NT2/D1 (cell line): ENCODE measurements around the gene SYT12.

ENCODE experiments used
- SUZ12 ChIP-seq: IDR thresholded peaks from 2 replicates; pipeline ENCODE4 v1.6.1; 2011; ENCODE audit not compliant: insufficient read length, insufficient read depth; ENCODE audit errors: extremely low read depth
- ZNF274 ChIP-seq: IDR thresholded peaks from 2 replicates; pipeline ENCODE4 v1.6.1; 2011; ENCODE audit warnings: mild to moderate bottlenecking, low read depth, low read length

DNA sequence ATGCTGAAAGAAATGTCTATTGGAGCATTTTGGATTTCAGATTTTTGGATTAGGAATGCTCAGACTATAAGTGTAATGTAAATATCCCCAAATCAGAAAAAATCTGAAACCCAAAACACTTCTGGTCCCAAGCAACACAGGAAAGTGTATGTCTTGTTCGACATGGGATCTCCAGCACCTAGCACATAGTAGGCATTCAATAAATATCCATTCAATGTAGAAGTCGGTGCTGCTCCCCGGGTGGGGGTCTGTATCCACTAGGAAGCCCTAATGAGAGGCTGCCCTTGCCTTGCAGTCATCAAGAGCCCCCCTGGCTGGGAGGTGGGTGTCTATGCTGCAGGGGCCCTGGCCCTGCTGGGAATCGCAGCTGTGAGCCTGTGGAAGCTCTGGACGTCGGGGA lies 11.4 kb downstream of the SYT12 start:
- TF ChIP-seq SUZ12 = no peak
- TF ChIP-seq ZNF274 = no peak
